GM12892 (cell line): ENCODE data around the gene EXO1.
"Not testable (repeated sequence)": the region's sequence is repeated elsewhere in the genome, so short reads cannot be mapped to it uniquely, and the experiment has no call there.

Experiments used
- POLR2A ChIP-seq: IDR thresholded peaks from 2 replicates; pipeline ENCODE4 v1.6.1; 2011; ENCODE audit warnings: low read depth, low read length, control low read depth
- POLR2AphosphoS5 ChIP-seq: IDR thresholded peaks from 2 replicates; pipeline ENCODE4 v1.6.1; 2011; ENCODE audit warnings: low read depth, low read length, control low read depth
- TAF1 ChIP-seq: IDR thresholded peaks from 2 replicates; pipeline ENCODE4 v1.6.1; 2011; ENCODE audit warnings: low read depth, mild to moderate bottlenecking, control low read depth, low read length, borderline replicate concordance

DNA sequence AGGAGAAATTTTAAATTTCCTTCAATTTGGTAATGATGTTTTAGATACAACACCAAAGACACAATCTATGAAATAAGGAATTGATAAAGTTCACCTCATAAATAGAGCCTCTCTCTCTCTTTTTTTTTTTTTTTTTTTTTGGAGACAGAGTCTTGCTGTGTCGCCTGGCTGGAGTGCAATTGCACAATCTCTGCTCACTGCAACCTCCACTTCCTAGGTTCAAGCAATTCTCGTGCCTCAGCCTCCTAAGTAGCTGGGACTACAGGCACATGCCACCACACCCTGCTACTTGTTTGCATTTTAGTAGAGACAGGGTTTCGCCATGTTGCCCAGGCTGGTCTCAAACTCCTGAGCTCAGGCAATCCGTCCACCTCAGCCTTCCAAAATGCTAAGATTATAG lies 43.3 kb upstream of the EXO1 start:
- TF ChIP-seq POLR2A, POLR2AphosphoS5, TAF1: not testable (repeated sequence)
